ENCODE results near the gene MEF2A.
"Not testable (repeated sequence)": the region's sequence is repeated elsewhere in the genome, so short reads cannot be mapped to it uniquely, and the experiment has no call there.

The MEF2A gene

GRCh38 chr15:99645543-99645935 lies 79.8 kb downstream of the MEF2A start:
- DNase-seq, result no peak

GRCh38 chr15:99645951-99646350 lies 80.2 kb downstream of the MEF2A start:
- DNase-seq, result no peak

- peak in 1 of 56 donors; percentile 3 for DNase-seq
Observed at GRCh38 chr15:99651023-99651807, 85.4 kb downstream of the MEF2A start.

- no peak for DNase-seq
Observed at GRCh38 chr15:99656205-99656604, 90.4 kb downstream of the MEF2A start.

- no peak for DNase-seq
Observed at GRCh38 chr15:99657996-99658395, 92.2 kb downstream of the MEF2A start.

GRCh38 chr15:99662903-99663302 lies 97.1 kb downstream of the MEF2A start:
- no peak for DNase-seq

- not testable (repeated sequence) for DNase-seq
Observed at GRCh38 chr15:99666073-99666472, 100.3 kb downstream of the MEF2A start.

GRCh38 chr15:99668533-99669182 lies 102.9 kb downstream of the MEF2A start:
- no peak for DNase-seq

- DNase-seq, result no peak
Observed at GRCh38 chr15:99669250-99669649, 103.5 kb downstream of the MEF2A start.

GRCh38 chr15:99671926-99672635 lies 106.3 kb downstream of the MEF2A start:
- no peak for DNase-seq

- no peak for DNase-seq
Observed at GRCh38 chr15:99673111-99673510, 107.3 kb downstream of the MEF2A start.

- DNase-seq, result no peak
Observed at GRCh38 chr15:99674279-99674678, 108.5 kb downstream of the MEF2A start.

- DNase-seq, result no peak
Observed at GRCh38 chr15:99677540-99678134, 111.9 kb downstream of the MEF2A start.

GRCh38 chr15:99680276-99680675 lies 114.5 kb downstream of the MEF2A start:
- no peak for DNase-seq

- DNase-seq, result no peak
Observed at GRCh38 chr15:99681990-99682389, 116.2 kb downstream of the MEF2A start.

GRCh38 chr15:99682455-99682854 lies 116.7 kb downstream of the MEF2A start:
- DNase-seq, result no peak

GRCh38 chr15:99683000-99683670 lies 117.4 kb downstream of the MEF2A start:
- DNase-seq, result no peak

- DNase-seq, result no peak
Observed at GRCh38 chr15:99686290-99686689, 120.5 kb downstream of the MEF2A start.

- DNase-seq, result no peak
Observed at GRCh38 chr15:99692825-99693224, 127.0 kb downstream of the MEF2A start.

- DNase-seq, result no peak
Observed at GRCh38 chr15:99696096-99696495, 130.3 kb downstream of the MEF2A start.

GRCh38 chr15:99702895-99703602 lies 137.3 kb downstream of the MEF2A start:
- DNase-seq, result no peak

Measured in amygdala (tissue), 56 donors.